NK-92 treated with Interleukin-12 subunit alpha and Interleukin-12 subunit beta, amount 100 ng/mL, for 24 hours (cell line): Measurements from ENCODE around the gene MRPS18A.
"Not testable (repeated sequence)": the region's sequence is repeated elsewhere in the genome, so short reads cannot be mapped to it uniquely, and the experiment has no call there.

Experiments
- DNase-seq: peaks from one replicate; lab custom pipeline; 2025; lab: John Stamatoyannopoulos, UW

The MRPS18A gene

DNA sequence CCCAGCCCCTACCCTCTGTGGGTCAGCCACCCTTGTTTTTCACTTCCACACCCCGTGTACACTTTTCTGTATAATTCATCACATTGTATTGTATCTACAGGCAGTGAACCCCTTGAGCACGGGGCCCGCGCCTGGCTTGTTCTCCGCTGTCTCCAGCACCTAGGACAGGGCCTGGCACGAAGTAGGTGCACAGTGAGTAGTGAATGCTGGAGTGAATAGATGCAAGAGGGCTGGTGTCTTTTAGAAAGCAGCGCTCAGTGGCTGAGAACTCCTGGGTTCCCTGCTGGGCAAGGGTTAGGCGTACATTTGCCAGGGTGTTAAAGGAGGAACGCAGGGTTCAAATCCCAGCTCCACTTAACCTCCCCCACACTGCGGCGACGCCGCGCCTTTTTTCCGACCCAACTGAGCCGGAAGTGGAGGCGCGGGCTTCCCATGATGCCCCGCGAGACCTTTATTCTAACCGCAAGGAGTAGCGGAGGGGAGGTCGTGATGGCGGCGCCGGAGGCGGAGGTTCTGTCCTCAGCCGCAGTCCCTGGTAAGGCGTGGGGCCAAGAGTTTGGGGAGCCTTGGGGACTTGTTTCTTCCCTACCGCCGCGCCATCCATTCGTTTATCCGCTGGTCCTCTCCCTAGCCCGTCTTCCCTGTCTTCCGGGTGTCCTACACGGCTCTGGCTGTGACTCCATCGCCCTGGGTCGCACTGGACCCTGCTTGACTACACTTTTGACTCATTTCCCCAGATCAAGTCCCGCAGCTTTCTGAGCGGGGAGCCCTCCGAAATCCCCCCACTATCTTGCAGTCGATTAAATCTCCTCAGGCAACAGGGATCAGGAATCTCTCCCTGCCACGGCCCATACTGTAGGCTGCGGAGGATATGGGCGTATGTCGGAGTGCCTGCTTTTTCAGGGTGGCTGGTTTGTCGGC, 51.9 kb downstream of the MRPS18A start, which contains the start of gene MAD2L1BP:
TSS of gene MAD2L1BP (plus strand) at position 454 of the 921 bp plus-strand sequence. CDS start at position 490, 36 bp downstream.
- DNase-seq = peak; percentile 80

DNA sequence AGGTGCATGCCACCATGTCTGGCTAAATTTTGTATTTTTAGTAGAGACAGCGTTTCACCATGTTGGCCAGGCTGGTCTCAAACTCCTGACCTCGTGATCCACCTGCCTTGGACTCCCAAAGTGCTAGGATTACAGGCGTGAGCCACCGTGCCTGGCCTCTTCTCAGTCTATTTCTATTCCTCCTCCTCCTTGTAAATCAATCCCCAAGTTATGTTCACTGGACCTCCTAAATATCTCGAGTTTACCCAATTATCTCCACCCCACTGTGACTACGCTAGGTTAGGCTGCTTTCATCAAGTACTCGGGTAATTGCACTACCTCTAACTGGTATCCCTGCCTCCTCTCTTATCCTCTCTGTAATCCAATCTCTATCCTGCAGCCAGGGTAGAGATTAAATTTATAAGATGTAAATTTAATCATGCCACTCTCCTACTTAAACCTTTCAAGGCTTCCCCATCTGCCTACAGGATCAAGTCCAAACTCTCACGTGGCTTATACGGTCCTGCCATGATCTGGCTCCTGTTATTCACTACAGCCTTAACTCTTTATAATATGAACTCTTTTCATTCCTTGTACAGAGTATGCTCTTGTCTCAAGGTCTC, 52.8 kb downstream of the MRPS18A start:
- DNase-seq = no peak

DNA sequence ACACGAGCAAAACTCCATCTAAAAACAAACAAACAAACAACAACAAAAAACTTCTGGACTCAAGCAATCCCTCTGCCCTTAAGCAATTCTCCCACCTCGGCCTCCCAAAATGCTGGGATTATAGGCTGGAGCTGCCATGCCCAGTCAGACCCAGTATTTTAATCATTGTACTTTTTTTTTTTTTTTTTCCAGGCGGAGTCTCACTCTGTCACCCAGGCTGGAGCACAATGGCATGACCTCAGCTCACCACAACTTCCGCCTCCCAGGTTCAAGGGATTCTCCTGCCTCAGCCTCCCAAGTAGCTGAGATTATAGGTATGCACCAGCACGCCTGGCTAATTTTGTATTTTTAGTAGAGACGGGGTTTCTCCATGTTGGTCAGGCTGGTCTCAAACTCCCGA, 54.6 kb downstream of the MRPS18A start:
- DNase-seq = not testable (repeated sequence)

DNA sequence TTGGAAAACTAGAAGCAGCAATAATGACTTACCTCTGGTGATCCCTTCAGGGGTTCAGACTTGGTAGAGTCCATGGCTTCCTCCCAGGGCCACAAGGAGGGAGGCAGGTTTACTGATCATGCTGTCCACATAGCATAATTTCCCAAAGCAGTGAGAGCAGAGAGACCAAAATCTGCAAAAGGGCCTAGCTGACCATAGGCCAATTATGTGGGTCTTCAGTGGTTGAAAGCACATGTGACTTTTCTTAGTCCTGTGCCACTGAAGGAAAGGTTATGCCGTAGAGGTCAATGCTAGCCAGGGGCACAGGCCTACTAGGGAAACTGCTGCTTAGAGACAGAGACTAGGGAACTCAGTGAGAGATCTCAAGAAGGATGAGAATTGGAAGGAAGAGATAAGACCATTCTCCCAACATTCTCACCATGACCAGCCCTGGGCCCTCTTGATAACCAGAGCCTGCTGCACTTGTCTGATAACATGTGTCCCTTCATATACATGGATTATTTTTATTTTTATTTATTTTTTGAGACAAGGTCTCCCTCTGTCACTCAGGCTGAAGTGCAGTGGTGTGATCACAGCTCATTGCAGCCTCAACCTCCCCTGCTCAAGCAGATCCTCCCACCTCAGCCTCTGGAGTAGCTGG, 56.5 kb downstream of the MRPS18A start:
- DNase-seq = no peak

DNA sequence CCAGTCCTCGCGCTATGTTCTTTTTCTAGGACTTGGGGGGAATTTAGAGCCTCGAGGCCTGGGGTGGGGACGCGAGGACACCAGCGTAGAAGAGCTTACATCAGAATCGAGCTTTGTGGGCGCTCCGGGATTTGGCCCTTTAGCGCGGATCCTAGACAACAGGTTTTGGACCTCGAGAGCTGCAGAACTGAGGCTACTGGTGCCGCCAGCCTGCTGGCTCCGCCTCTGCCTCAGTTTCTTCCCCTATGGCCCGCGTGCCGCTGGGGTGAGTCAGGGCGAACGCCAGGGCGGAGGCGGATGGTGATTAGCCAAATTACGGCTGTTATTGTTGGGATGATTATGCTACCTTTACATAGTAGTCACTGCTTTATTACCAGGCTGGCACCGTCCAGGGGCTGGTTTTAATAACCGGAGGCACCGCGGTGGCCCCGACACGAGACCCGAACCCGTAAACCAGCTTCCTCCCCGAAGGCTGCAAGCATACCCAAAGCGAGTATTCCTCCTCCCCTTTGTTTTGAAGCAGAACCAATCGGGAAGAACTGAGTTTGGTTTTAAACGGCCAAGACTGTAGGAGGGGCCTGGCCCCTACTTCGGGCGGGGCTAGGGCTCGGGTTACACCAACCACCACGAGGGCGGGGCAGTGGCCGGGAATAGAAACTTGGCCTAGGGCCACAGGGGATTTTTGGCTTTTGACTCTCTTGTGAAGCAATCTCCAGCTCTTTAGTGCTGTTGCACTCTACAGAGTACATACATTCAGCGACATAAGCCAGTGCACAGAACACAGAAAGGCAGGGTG, 57.9 kb downstream of the MRPS18A start:
- peak; percentile 88 for DNase-seq

DNA sequence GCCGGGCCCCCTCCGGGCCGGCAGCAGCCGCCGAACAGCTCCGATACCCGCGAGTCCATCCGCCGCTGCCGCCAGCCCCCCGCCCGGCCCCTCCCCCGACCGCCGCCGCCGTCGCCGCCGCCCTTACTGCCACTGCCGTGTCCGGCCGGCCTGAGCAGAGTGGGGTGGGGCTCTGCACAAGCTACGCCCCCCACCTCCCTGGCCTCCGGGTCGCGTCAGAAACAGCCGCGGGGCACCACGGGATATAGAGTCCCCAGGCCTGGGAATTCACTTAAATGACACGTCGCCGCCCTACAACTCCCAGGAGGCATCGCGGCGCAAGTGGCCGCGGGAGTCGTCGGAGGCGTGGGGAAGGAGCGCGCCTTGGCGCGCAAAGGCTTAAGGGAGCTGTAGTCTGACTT, 58.5 kb downstream of the MRPS18A start, which contains the start of gene GTPBP2:
TSS of gene GTPBP2 (minus strand) at position 161 of the 401 bp plus-strand sequence. CDS start at position 59, 102 bp downstream.
- peak; percentile 96 for DNase-seq

DNA sequence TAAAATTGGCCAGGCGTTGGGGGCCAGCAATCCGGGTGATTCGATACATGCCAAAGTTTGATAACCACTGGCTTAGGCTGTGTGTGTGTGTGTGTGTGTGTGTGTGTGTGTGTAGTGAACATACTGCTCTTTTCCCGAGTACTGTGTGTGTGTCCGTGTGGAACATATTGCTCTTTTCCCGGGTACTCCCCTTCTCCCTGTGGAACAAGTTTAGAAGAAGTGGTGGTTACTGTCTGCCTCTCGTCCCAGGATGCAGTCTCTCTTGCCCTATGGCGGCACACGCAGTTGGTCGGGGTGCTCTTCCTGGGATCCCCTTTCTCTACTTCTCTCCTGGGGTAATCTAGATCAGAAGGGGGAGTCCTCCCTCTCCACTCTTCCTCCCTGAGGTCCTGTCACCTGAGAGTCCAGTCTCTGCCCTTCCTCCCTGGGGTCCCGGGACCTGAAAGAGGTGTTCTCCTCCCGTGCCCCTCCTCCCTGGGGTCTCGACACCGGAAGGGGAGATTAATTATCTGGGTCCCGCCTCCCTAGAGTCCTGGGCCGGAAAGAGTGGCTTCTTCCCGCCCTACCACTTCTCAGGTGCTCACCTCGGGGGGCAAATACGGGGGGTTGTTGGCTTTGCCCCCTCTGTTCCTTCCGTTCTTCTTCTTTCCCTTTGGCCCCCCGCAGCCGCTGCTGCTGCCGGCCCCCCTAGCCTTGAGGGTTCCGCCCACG, 59.0 kb downstream of the MRPS18A start:
- DNase-seq = peak; percentile 68

DNA sequence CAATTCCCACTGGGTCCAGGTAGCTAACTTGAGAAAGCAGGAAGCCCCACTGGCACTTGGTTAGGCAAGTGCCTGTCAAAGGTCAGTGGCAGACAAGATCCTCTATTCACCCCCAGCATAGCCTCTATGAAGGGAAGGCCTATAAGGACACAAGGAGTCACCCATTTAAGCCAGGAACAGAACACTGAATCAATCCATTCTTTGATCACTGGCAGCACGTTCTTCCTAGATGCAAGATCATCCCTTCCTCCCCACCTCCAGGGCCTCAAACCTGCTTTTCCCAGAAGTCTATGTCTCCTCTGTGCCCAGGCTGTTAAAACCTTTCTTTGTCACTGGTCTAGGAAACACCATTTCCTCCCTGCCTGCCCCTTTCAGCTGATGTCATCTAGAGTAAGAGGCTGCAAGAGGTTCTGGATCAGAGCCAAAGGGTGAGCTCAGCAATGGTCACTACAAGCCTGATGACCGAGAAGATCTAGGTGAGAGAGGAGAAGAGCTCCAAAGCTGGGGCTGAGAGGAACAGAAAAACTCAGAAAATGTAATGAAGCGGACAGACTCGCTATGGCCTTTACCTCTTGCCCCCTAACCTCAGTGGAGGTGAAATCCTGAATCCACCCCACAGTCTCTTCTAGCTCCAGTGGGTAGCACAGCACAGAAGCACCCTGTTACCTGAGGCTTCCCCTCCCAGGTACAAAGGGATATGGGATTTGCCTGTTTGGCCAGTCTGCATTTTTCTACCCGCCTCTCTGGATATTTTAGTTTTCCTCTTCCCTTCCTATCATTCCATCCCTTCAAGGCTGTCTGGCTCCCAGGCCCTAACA, 60.4 kb downstream of the MRPS18A start:
- DNase-seq = peak; percentile 28

DNA sequence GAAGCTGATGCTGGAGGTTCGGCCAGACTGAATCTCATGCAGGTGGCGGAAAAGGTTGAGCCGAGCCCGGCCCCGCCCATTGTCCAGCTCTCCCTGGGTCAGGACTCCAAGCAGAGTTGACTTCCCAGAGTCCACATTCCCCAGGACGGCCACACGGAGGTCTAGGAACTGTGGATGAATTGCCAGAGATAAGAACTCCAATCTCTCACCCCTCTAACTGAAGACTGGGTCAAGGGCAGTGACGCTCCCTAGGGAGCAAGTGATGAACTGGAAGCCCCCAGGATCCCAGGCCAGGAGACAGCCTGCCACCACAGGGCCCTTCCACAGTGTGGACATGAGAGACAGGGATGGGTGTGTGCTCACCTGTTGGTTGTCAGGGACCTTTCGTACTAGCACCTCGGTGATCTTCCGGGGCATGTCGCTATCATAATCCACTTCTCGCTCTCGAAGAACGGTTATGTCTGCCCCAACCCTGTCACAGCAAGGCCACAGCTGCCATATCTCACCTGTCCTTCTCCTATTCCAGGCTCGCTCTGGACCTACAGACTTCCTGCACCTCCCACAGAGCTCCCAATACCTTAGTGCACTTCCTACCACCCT, 62.1 kb downstream of the MRPS18A start:
- DNase-seq = no peak

DNA sequence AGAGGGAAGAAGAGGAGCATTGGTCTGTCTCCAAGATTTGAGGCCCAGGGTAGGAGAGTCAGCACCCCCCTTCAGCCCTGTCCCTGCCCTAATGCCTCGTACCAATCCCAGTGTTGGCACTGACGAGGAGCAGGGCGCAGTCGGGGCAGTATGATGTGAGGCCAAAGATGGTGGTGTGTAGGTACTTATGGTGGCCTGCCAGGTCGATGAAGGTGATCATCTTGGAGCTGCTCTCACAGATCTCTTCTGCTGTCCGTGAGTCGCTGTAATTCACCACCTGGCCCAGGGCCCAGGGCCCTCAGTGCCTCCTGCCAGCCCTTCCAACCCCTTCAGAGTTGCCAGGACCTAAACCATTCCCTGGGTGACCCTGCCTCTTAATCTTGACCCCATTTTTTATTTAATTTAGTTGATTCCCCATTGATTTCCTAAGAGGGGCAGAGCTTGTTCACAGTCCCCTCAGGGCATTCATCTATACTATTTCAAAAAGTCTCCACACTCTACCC, 62.8 kb downstream of the MRPS18A start:
- no peak for DNase-seq

DNA sequence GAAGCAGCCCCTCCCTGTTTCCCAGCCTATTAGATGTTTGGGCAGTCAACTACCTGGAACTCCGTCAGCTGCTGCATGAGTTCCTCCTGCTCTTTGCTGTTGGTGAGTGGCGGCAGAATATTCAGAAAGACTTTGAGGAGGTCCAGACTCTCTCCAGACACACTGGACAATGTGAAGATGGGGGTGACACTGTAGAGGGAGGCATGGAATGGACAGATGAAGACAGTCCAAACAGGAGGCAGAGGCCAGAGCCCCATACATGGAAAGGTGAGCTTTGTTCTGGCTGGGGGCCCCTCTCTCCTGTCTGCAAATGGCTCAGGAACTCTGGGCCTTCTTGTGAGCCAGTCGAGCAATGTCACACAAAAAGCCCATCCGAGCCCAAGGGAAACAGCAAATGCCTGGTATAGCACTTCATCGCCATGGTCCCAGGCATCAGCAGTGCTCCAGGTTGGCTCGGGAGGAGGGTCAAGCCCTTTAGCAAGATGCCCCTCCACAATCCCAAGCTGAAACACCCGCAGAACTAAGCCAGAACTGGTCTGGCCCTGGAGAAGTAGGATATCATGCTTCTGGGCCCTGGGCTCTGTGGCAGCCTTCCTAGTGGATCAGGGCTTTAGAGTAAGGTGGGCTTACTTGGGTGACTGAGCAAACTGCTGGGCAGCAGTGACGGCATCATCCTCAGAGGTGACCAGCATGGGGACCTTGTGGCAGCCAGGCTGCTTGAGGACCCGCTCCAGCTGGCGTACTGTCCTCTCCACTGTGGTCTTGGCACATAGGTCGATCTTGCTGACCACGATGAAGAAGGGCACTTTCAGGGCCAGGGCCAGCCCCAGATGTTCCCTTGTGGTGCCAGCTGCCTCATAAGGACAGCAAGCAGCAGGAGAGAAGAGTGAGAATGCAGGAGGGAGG, 63.5 kb downstream of the MRPS18A start:
- DNase-seq = no peak

DNA sequence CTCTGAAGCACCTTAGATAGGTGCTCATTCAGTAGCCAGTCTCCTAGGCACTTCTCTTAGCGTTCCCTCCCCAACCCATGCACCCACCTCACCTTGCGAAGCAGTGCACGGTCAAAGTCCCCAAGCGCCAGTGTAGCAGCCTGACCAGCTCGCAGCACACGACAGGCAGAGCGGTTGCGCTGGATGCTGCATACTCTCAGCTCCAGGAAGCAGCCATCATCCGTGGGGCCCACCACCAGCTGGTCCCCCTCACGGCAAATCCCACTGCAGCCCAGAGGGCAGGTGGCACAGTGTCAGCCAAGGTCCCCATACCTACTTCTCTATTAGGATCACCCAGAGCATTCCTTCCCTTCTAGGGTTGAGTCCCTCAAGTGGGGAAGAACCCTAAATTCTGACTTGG, 65.0 kb downstream of the MRPS18A start:
- DNase-seq = no peak

DNA sequence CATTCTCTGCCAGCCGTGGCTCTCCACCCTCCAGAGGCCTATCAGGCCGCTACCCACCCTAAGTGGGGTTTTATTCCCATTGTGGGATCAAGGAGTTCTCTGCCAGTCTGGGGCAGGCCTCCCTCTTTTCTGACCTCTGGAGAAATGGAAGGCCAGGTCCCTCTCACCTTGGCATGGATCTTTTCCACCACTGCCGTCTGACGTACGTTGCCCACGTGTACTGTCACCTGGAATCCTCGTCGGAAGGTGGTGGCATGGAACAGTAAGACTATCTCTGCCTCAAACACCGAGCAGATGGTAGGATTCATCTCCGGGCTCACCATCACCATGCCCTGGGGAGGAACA, 65.8 kb downstream of the MRPS18A start:
- DNase-seq = no peak
